ENCODE results near the gene NSMCE1. TPM values are rescaled to one million over a fixed set of nuclear protein-coding genes. Genes with fewer than 3 reads are reported as not detected.

NSMCE1 gene
- total RNA-seq, 4 donors from 2014 or later: 3.2 to 43.6 (median 35.6) TPM

DNA sequence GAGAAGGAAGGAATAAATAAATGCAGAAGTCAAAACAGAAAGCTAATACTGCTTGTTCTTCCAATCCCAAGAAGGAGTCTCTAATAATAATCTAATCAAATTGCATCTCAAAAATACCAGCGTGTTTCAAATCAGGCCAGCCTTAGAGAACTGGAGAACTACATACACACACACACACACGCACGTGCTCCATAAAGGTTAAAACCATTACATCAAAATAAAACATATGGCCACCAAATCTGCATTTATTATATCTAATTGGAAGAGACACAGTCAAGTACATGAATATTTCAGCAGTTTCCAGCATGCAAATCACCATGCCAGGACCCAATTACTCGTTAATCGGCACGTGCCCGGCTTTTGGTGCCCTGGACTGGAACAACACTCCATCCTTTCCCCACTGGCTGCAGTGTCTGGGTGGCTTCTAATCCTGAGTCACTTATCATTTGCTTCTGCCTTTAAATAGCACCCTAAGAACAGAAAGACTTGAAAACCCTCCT lies 85.6 kb downstream of the NSMCE1 start:
- Histone ChIP-seq H3K4me1 (no peaks in the 10 kb centered on the region), H3K4me3 (no peak overlapping the region), H3K36me3 (no peaks in the 10 kb centered on the region), H3K27me3 (no peaks in the 10 kb centered on the region), H3K27ac (no peak overlapping the region), H3K9me3 (no peaks in the 10 kb centered on the region)
- intact Hi-C loops (cut with DNase I; ENCODE audit: low total_unique reads): no loop called here
- DNase-seq: no peak
- TF ChIP-seq, protein P1, sequence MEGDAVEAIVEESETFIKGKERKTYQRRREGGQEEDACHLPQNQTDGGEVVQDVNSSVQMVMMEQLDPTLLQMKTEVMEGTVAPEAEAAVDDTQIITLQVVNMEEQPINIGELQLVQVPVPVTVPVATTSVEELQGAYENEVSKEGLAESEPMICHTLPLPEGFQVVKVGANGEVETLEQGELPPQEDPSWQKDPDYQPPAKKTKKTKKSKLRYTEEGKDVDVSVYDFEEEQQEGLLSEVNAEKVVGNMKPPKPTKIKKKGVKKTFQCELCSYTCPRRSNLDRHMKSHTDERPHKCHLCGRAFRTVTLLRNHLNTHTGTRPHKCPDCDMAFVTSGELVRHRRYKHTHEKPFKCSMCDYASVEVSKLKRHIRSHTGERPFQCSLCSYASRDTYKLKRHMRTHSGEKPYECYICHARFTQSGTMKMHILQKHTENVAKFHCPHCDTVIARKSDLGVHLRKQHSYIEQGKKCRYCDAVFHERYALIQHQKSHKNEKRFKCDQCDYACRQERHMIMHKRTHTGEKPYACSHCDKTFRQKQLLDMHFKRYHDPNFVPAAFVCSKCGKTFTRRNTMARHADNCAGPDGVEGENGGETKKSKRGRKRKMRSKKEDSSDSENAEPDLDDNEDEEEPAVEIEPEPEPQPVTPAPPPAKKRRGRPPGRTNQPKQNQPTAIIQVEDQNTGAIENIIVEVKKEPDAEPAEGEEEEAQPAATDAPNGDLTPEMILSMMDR (IDR thresholded peaks at IDR 0.05): no peak
- TF ChIP-seq POLR2A (IDR thresholded peaks at IDR 0.05): no peak

DNA sequence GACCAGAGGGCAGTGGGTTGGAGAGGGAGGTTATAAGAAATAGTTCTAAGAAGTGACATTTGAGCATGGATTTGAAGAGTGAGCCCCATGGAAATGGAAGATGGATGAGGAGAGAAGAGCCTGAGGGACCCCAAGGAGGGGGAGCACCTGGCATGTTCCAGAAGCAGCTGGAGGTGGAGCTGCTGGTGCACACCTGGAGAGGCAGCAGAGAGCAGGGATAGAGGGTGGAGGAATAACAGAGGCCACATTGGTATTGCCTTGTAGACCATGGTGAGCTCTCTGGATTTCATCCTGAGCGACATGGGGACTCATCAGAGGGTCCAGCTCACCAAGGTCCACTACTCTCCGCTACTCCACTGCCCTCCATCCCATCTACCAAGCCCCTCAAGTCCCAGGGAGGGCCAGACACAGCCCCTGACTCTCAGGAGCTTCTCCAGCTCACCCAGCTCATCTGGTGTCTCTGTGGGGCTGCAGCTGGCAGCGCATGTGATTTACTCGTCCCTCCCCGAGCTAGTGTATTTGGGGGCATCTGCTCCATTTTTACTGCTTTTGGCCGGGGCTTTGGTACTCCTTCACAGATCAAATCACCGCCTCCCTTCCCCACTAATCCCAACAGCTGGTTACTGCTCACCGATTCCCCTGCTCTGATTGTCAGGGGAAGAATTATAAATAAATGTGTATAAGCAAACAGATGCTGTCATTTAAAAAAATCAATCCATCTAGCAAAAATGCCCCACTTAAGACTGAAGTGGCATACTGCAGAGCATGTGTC lies 87.4 kb downstream of the NSMCE1 start:
- no peaks in the 10 kb centered on the region for H3K36me3 ChIP-seq
- no peak for DNase-seq
- no peak overlapping the region for H3K4me3 ChIP-seq
- no peaks in the 10 kb centered on the region for H3K9me3 ChIP-seq
- H3K4me1 ChIP-seq: no peaks in the 10 kb centered on the region
- H3K27me3 ChIP-seq: no peaks in the 10 kb centered on the region
- TF ChIP-seq, protein P1 (IDR thresholded peaks at IDR 0.05): no peak
- no peak for TF ChIP-seq POLR2A (IDR thresholded peaks at IDR 0.05)
- H3K27ac ChIP-seq: no peak overlapping the region
- intact Hi-C loops (cut with DNase I; ENCODE audit: low total_unique reads): no loop called here

DNA sequence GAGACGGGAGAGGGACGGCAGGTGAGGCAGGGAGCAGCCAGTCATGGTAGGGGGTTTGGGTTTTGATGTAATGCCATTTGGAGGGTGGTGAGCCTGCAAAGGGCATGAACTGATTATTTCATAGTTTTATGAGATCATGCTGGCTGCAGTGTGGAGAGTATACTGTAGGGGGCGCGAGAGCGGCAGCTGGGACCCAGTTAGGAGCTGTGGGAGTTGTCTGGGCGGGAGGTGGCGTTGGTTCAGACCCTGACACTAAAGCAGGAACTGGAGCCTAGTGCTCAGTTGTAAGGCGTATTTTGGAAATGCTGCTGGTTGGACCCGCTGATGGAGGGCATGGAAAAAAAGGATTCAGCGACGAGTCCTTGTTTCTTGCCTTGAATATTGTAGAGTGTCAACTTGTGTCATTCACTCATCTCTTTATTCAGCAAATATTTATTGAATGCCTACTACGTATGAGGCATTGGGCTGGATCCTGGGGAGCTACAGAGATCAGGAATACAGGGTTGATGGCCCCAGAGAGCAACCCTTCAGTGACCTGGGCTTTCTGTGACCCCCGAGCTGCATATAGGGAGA lies 89.0 kb downstream of the NSMCE1 start:
- intact Hi-C loops (cut with DNase I; ENCODE audit: low total_unique reads): loop anchor here (5.0 kb wide), 1 partner anchor 278 kb away; no protein-coding TSS in a partner anchor
- no peaks in the 10 kb centered on the region for H3K27me3 ChIP-seq
- H3K27ac ChIP-seq: no peak overlapping the region

DNA sequence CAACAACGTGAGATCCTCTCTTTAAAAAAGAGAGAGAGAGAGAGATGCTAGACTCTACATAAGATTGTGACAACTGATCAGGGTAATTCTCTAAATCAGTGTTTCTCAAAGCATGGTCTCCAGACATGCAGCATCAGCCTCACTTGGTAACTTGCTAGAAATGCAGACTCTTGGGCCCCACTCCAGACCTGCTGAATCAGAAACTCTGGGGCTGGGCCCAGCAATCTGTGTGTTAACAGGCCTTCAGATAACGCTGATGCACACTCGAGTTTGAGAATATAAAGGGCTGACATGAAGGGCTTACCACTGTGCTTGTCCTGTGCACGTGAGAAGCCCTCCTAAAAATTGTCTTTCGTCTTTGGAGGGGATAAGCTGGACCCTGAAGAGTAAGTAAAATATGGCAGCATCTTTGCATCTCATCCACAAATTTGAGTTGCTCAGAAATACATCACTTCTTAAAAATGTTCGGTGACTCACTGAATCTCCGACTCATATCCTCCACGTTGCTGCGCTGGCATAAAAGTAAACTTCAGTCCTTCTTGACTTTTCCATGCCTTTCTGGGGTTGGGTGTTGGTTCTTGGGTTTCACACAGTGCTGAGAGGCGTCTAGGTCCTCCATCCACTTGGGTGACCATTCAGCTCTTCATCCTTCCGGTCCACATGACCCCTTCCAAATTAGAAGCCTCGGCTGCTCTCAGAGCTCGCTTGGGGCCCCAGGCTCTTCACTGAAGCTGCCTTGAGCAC lies 91.4 kb downstream of the NSMCE1 start:
- Histone ChIP-seq H3K27me3 (no peaks in the 10 kb centered on the region), H3K4me3 (no peak overlapping the region), H3K4me1 (no peaks in the 10 kb centered on the region), H3K27ac (no peak overlapping the region), H3K36me3 (no peaks in the 10 kb centered on the region), H3K9me3 (no peaks in the 10 kb centered on the region)
- no peak for DNase-seq
- TF ChIP-seq, protein P1 (IDR thresholded peaks at IDR 0.05): no peak
- no peak for TF ChIP-seq POLR2A (IDR thresholded peaks at IDR 0.05)
- intact Hi-C loops (cut with DNase I; ENCODE audit: low total_unique reads): loop anchor here (5.0 kb wide), 1 partner anchor 280 kb away; no protein-coding TSS in a partner anchor

More for the DNA sequence above, 89.0 kb downstream of the NSMCE1 start:
- TF ChIP-seq, protein P1 (IDR thresholded peaks at IDR 0.05): peak; percentile 81 to 91 (median 85)
- TF ChIP-seq POLR2A (IDR thresholded peaks at IDR 0.05): no peak
- no peaks in the 10 kb centered on the region for H3K36me3 ChIP-seq
- no peaks in the 10 kb centered on the region for H3K4me1 ChIP-seq
- DNase-seq: peak; percentile 78
- H3K9me3 ChIP-seq: no peaks in the 10 kb centered on the region
- no peak overlapping the region for H3K4me3 ChIP-seq
